HG03520 (cell line): ENCODE measurements around the gene SPTY2D1.

Experiments
- ATAC-seq: cut with Tn5 transposase; IDR thresholded peaks from one replicate; pipeline ENCODE4 v1.9.1; 2021; ENCODE audit warnings: mild to moderate bottlenecking, moderate library complexity; ENCODE audit not compliant: unreplicated experiment

Gene SPTY2D1

GRCh38 chr11:18566406-18566805, 67.7 kb downstream of the SPTY2D1 start:
- no peak for ATAC-seq

GRCh38 chr11:18564149-18564548, 70.0 kb downstream of the SPTY2D1 start:
- no peak for ATAC-seq

GRCh38 chr11:18563090-18563730, 70.9 kb downstream of the SPTY2D1 start:
- no peak for ATAC-seq
